ENCODE data around the gene PANX1. TPM values are rescaled to one million over a fixed set of nuclear protein-coding genes. Genes with fewer than 3 reads are reported as not detected.

The PANX1 gene
- total RNA-seq, 1 experiment from 2014 or later: 26.1 TPM

GRCh38 chr11:94132152-94132558 is 3.5 kb downstream of the PANX1 start:
- no peak for TF ChIP-seq CTCF (IDR thresholded peaks at IDR 0.05; ENCODE audit: unreplicated experiment)
- POLR2A ChIA-PET: interaction anchor here (1.1 to 4.8 kb wide), 9 partner anchors 12 to 392 kb away, joined by 3 to 36 read pairs (median 7); partner anchors contain the start of genes ANKRD49, C11orf54, MRE11 and TAF1D
- H3K27ac Mint-ChIP-seq (ENCODE audit: low read depth, unreplicated experiment): no peak overlapping the region
- no peak overlapping the region for H3K4me3 Mint-ChIP-seq (ENCODE audit: unreplicated experiment)
- CTCF ChIA-PET: interaction anchor here (0.8 to 2.3 kb wide), 6 partner anchors 13 to 237 kb away, joined by 3 to 20 read pairs (median 5); no protein-coding TSS in a partner anchor
- BruUV-seq (replicated peaks): no TSS peak
- DNase-seq (ENCODE audit: unreplicated experiment): peak; percentile 93
- H3K36me3 Mint-ChIP-seq (ENCODE audit: insufficient read depth, unreplicated experiment): no peaks in the 10 kb centered on the region
- no peaks in the 10 kb centered on the region for H3K27me3 Mint-ChIP-seq (ENCODE audit: insufficient read depth, unreplicated experiment)
- H3K9me3 Mint-ChIP-seq (ENCODE audit: unreplicated experiment): no peaks in the 10 kb centered on the region
- intact Hi-C loops (cut with micrococcal nuclease): loop anchor here (5.0 kb wide), 1 partner anchor 50 kb away; no protein-coding TSS in a partner anchor
- peaks cover 33% of the 10 kb centered on the region for H3K4me1 Mint-ChIP-seq (ENCODE audit: insufficient read depth, unreplicated experiment)

- no peak for DNase-seq (ENCODE audit: unreplicated experiment)
- no peaks in the 10 kb centered on the region for H3K36me3 Mint-ChIP-seq (ENCODE audit: insufficient read depth, unreplicated experiment)
- TF ChIP-seq CTCF (IDR thresholded peaks at IDR 0.05; ENCODE audit: unreplicated experiment): no peak
- intact Hi-C loops (cut with micrococcal nuclease): loop anchor here (5.0 kb wide), 1 partner anchor 49 kb away; no protein-coding TSS in a partner anchor
- no peak overlapping the region for H3K27ac Mint-ChIP-seq (ENCODE audit: low read depth, unreplicated experiment)
- no peaks in the 10 kb centered on the region for H3K27me3 Mint-ChIP-seq (ENCODE audit: insufficient read depth, unreplicated experiment)
- H3K4me3 Mint-ChIP-seq (ENCODE audit: unreplicated experiment): no peak overlapping the region
- BruUV-seq (replicated peaks): no TSS peak
- POLR2A ChIA-PET: interaction anchor here (1.3 to 2.6 kb wide), 4 partner anchors 11 to 211 kb away, joined by 4 to 12 read pairs (median 10); no protein-coding TSS in a partner anchor
- CTCF ChIA-PET: interaction anchor here (2.3 kb wide), 1 partner anchor 51 kb away, joined by 20 read pairs; no protein-coding TSS in a partner anchor
- no peaks in the 10 kb centered on the region for H3K9me3 Mint-ChIP-seq (ENCODE audit: unreplicated experiment)
- peaks cover 25% of the 10 kb centered on the region for H3K4me1 Mint-ChIP-seq (ENCODE audit: insufficient read depth, unreplicated experiment)
Observed at GRCh38 chr11:94132823-94133408, 4.3 kb downstream of the PANX1 start.

- POLR2A ChIA-PET: no interaction called here
- no peak overlapping the region for H3K4me3 Mint-ChIP-seq (ENCODE audit: unreplicated experiment)
- intact Hi-C loops (cut with micrococcal nuclease): loop anchor here (2.0 to 5.0 kb wide), 2 partner anchors 15 to 49 kb away; no protein-coding TSS in a partner anchor
- H3K9me3 Mint-ChIP-seq (ENCODE audit: unreplicated experiment): no peaks in the 10 kb centered on the region
- no peaks in the 10 kb centered on the region for H3K36me3 Mint-ChIP-seq (ENCODE audit: insufficient read depth, unreplicated experiment)
- no peak for DNase-seq (ENCODE audit: unreplicated experiment)
- no peak for TF ChIP-seq CTCF (IDR thresholded peaks at IDR 0.05; ENCODE audit: unreplicated experiment)
- CTCF ChIA-PET: interaction anchor here (0.6 to 4.0 kb wide), 2 partner anchors 50 to 204 kb away, joined by 3 to 28 read pairs; no protein-coding TSS in a partner anchor
- H3K27me3 Mint-ChIP-seq (ENCODE audit: insufficient read depth, unreplicated experiment): no peaks in the 10 kb centered on the region
- H3K27ac Mint-ChIP-seq (ENCODE audit: low read depth, unreplicated experiment): no peak overlapping the region
- peaks cover 20% of the 10 kb centered on the region for H3K4me1 Mint-ChIP-seq (ENCODE audit: insufficient read depth, unreplicated experiment)
- BruUV-seq (replicated peaks): no TSS peak
Observed at GRCh38 chr11:94133752-94134151, 5.1 kb downstream of the PANX1 start.
